ENCODE results near the gene FCRLA.

DNA sequence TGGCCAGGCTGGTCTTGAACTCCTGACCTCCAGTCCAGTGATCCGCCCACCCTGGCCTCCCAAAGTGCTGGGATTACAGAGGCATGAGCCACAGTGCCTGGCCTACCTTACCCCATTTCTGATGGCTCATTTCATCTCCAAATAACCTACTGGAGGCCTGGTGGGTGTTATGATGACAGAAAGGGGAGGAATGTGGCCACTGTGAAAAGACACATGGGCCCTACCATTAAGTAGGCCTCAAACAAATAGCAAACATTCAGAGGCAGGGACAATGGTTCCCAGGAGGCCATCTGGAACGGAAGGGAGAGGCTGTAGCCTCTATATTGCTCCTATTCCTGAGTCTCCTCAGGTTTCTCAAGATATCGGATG, 932 bp upstream of the FCRLA start:
- TF ChIP-seq, protein P1, sequence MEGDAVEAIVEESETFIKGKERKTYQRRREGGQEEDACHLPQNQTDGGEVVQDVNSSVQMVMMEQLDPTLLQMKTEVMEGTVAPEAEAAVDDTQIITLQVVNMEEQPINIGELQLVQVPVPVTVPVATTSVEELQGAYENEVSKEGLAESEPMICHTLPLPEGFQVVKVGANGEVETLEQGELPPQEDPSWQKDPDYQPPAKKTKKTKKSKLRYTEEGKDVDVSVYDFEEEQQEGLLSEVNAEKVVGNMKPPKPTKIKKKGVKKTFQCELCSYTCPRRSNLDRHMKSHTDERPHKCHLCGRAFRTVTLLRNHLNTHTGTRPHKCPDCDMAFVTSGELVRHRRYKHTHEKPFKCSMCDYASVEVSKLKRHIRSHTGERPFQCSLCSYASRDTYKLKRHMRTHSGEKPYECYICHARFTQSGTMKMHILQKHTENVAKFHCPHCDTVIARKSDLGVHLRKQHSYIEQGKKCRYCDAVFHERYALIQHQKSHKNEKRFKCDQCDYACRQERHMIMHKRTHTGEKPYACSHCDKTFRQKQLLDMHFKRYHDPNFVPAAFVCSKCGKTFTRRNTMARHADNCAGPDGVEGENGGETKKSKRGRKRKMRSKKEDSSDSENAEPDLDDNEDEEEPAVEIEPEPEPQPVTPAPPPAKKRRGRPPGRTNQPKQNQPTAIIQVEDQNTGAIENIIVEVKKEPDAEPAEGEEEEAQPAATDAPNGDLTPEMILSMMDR (IDR thresholded peaks at IDR 0.05; ENCODE audit: low read depth, low read length, poor library complexity, severe bottlenecking), result no peak
- no peak for TF ChIP-seq EZH2phosphoT487 (IDR thresholded peaks at IDR 0.05; ENCODE audit: borderline replicate concordance, low read length)

All from DOHH2 (cell line).